Cardiac fibroblast (primary cell): ENCODE data around the gene GNPTG.

Experiments used
- DNase-seq, 2 donors: peaks; one replicate each; pipeline versions ENCODE4 v3.0.0 to v3.0.0-alpha.2; 2010; ENCODE audit warnings: low read depth in 2 of 2
- H3K4me3 ChIP-seq, 2 donors: replicated peaks in 1 of 2; 1 replicate in 1 of 2; 2 replicates in 1 of 2; pipeline ENCODE4 v1.5.1; 2011; ENCODE audit warnings: low read depth in 2 of 2, low read length in 2 of 2, mild to moderate bottlenecking in 2 of 2, moderate library complexity in 1 of 2
- TF ChIP-seq, protein P1 (sequence below): IDR thresholded peaks from one replicate; pipeline ENCODE4 v1.5.1; 2011; ENCODE audit warnings: low read depth, mild to moderate bottlenecking, low read length, inconsistent platforms

GNPTG gene

DNA sequence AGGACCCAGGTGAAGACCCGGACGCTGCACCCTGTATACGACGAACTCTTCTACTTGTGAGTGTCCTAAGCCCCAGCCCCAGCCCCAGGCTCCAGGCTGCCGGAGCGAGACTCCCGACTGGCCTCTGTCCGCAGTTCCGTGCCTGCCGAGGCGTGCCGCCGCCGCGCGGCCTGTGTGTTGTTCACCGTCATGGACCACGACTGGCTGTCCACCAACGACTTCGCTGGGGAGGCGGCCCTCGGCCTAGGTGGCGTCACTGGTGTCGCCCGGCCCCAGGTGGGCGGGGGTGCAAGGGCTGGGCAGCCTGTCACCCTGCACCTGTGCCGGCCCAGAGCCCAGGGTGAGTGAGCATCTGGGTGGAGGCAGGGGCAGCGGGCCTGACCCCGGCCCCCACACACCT, 3.8 kb upstream of the GNPTG start:
- no peak for DNase-seq
- no peak overlapping the region for H3K4me3 ChIP-seq
- TF ChIP-seq, protein P1, sequence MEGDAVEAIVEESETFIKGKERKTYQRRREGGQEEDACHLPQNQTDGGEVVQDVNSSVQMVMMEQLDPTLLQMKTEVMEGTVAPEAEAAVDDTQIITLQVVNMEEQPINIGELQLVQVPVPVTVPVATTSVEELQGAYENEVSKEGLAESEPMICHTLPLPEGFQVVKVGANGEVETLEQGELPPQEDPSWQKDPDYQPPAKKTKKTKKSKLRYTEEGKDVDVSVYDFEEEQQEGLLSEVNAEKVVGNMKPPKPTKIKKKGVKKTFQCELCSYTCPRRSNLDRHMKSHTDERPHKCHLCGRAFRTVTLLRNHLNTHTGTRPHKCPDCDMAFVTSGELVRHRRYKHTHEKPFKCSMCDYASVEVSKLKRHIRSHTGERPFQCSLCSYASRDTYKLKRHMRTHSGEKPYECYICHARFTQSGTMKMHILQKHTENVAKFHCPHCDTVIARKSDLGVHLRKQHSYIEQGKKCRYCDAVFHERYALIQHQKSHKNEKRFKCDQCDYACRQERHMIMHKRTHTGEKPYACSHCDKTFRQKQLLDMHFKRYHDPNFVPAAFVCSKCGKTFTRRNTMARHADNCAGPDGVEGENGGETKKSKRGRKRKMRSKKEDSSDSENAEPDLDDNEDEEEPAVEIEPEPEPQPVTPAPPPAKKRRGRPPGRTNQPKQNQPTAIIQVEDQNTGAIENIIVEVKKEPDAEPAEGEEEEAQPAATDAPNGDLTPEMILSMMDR: no peak

- DNase-seq: no peak
- TF ChIP-seq, protein P1: no peak
- no peak overlapping the region for H3K4me3 ChIP-seq
These were observed 3.3 kb upstream of the GNPTG start for GRCh38 chr16:1348441-1348840.

DNA sequence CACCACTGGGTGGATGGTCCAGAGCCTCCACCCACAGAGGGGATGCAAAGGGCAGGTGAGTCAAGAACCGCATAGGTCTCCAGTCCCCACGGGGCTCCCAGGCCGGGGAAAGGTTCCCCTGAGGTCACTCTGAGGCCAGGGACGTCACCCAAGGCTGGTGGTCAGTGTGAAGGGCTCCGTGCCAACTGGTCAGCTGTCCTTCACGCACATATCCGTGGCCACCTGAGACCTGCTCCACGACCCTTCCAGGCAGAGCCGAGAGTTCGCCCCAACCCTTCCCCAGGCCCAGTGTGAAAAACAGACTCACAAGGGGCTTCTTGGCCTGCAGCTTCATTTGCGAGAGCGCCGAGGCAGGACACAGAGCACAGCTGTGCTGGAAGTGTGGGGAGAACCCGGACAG, 2.8 kb upstream of the GNPTG start:
- H3K4me3 ChIP-seq: no peak overlapping the region
- DNase-seq: no peak
- TF ChIP-seq, protein P1: no peak

GRCh38 chr16:1349351-1349750, 2.4 kb upstream of the GNPTG start:
- TF ChIP-seq, protein P1: no peak
- no peak for DNase-seq
- no peak overlapping the region for H3K4me3 ChIP-seq

DNA sequence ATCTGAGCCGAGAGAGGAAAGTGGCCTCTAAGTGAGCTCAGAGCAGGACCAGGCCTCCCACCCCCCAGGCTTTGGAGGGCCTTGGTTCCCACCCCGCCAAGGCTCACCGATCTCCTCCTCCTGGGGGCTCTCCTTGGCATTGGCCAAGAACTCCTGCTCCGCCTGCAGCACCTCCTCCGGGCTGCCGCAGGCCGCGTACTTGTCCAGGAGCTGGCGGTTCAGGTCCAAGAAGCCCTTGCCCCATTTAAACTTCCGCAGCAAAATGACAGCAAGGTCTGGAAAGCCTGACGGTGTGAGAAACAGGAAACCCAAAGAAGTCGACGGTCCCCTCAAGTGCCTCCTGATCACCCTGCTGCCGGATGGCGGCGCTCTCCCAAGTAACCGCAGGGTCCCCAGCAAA, 1.8 kb upstream of the GNPTG start:
- H3K4me3 ChIP-seq: no peak overlapping the region
- no peak for DNase-seq
- TF ChIP-seq, protein P1: no peak

GRCh38 chr16:1350691-1351090, 1.0 kb upstream of the GNPTG start:
- TF ChIP-seq, protein P1: no peak
- H3K4me3 ChIP-seq: peak overlapping the region; percentile 72 to 88
- DNase-seq: no peak

DNA sequence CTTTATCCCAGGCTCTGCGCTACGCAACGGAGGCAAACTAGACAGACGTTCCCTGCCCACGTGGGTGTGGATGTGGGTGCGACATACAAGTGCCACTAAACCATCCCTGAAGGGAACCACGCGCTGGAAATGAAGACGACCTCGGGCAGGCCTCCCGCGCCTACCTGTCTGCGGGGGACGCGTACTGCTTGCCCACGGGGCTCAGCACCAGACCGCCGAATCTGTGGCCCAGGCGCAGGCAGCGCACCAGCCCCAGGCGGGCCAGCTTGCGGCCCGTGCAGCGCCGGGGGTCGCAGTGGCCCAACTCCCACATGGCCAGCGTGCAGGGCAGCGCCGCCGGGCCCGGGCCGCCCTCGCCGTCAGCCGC, 533 bp upstream of the GNPTG start:
- TF ChIP-seq, protein P1: no peak

More for the DNA sequence above, 533 bp upstream of the GNPTG start:
- peak overlapping the region; percentile 72 to 88 for H3K4me3 ChIP-seq
- DNase-seq: no peak
